K562 (cell line): Measurements from ENCODE around the gene NYAP1. TPM values are rescaled to one million over a fixed set of nuclear protein-coding genes. Genes with fewer than 3 reads are reported as not detected.

Experiments used
- ARID2 ChIP-seq: fragments of 450-650 bp; IDR thresholded peaks from 2 replicates; pipeline ENCODE4 v1.6.1; 2017; ENCODE audit warnings: antibody characterized with exemption, mild to moderate bottlenecking
- BDP1 ChIP-seq: IDR thresholded peaks from 3 replicates; pipeline ENCODE4 v1.6.1; 2011; ENCODE audit not compliant: insufficient read length, insufficient read depth
- E2F6 ChIP-seq, 2 experiments: IDR thresholded peaks; 2 replicates each; pipeline ENCODE4 v1.6.1; 2011; ENCODE audit warnings: borderline replicate concordance in 1 of 2, control low read depth in 1 of 2, low read depth in 1 of 2, low read length in 1 of 2, mild to moderate bottlenecking in 1 of 2, mixed read lengths in 1 of 2, moderate library complexity in 1 of 2; ENCODE audit not compliant: insufficient read depth in 1 of 2, insufficient read length in 1 of 2, poor library complexity in 1 of 2, severe bottlenecking in 1 of 2; ENCODE audit errors: extremely low read depth in 1 of 2
- FOXA3 ChIP-seq, 2 experiments: fragments of 450-650 bp in 1 of 2; sonication (generic) in 1 of 2; formaldehyde crosslinking; IDR thresholded peaks in 1 of 2; conservative IDR thresholded peaks in 1 of 2; 2 replicates each; pipeline versions ENCODE4 v1.4.0 to v1.8.0; 2020 to 2022; ENCODE audit warnings: mild to moderate bottlenecking in 2 of 2, missing genetic modification reagents in 1 of 2
- GATAD2B ChIP-seq: fragments of 450-650 bp; IDR thresholded peaks from 2 replicates; pipeline ENCODE4 v1.6.1; 2017; ENCODE audit warnings: mild to moderate bottlenecking, borderline replicate concordance
- IRF2 ChIP-seq: sonication (generic); formaldehyde crosslinking; IDR thresholded peaks from 2 replicates; pipeline ENCODE4 v1.8.1; 2022; ENCODE audit warnings: mild to moderate bottlenecking, missing genetic modification reagents
- KAT7 ChIP-seq: sonication (generic); formaldehyde crosslinking; IDR thresholded peaks from 2 replicates; pipeline ENCODE4 v1.8.0; 2022; ENCODE audit warnings: missing genetic modification reagents, mild to moderate bottlenecking, borderline replicate concordance
- MIER1 ChIP-seq: fragments of 450-650 bp; IDR thresholded peaks from 2 replicates; pipeline ENCODE4 v1.6.1; 2016; ENCODE audit warnings: antibody characterized with exemption, mild to moderate bottlenecking, low read depth
- MXI1 ChIP-seq: IDR thresholded peaks from 2 replicates; pipeline ENCODE4 v1.6.1; 2011; ENCODE audit warnings: low read depth, mild to moderate bottlenecking, improper control_type of control experiment, low read length
- SRSF9 ChIP-seq: fragments of 200-400 bp; formaldehyde crosslinking; IDR thresholded peaks from 2 replicates; pipeline ENCODE4 v1.6.1; 2017; ENCODE audit warnings: low read depth, low read length, borderline replicate concordance
- TAL1 ChIP-seq: fragments of 450-650 bp; IDR thresholded peaks from 2 replicates; pipeline ENCODE4 v1.6.1; 2016; ENCODE audit warnings: mild to moderate bottlenecking
- TFAM ChIP-seq: fragments of 250-450 bp; sonication (Bioruptor Pico); conservative IDR thresholded peaks from 2 replicates; pipeline ENCODE4 v1.5.0; 2021; ENCODE audit warnings: mild to moderate bottlenecking, moderate library complexity
- TFAP4 ChIP-seq: sonication (generic); formaldehyde crosslinking; IDR thresholded peaks from 2 replicates; pipeline ENCODE4 v1.8.0; 2022; ENCODE audit warnings: missing genetic modification reagents, mild to moderate bottlenecking, moderate library complexity, borderline replicate concordance
- ZNF263 ChIP-seq: sonication (generic); formaldehyde crosslinking; IDR thresholded peaks from 2 replicates; pipeline ENCODE4 v1.8.0; 2022; ENCODE audit warnings: mild to moderate bottlenecking, missing genetic modification reagents, borderline replicate concordance
- ZNF384 ChIP-seq: IDR thresholded peaks from 2 replicates; pipeline ENCODE4 v1.6.1; 2012; ENCODE audit warnings: low read depth, low read length, improper control_type of control experiment
- ZNF644 ChIP-seq: fragments of 200-800 bp; sonication (Bioruptor generic); IDR thresholded peaks from 2 replicates; pipeline ENCODE4 v1.6.1; 2016; ENCODE audit warnings: low read depth, missing genetic modification characterization, missing compliant biosample characterization
- ZNF668 ChIP-seq: fragments of 250-450 bp; sonication (Bioruptor Pico); IDR thresholded peaks from 2 replicates; pipeline ENCODE4 v1.8.0; 2022; ENCODE audit warnings: mild to moderate bottlenecking, inconsistent platforms
- ZNF778 ChIP-seq: fragments of 450-650 bp; formaldehyde crosslinking; IDR thresholded peaks from 2 replicates; pipeline ENCODE4 v1.4.0; 2020; ENCODE audit warnings: mild to moderate bottlenecking, moderate library complexity
- polyA plus RNA-seq, 8 experiments: library from polyadenylated mRNA; depleted of rRNA in 4 of 8; stranded (reverse) in 5 of 8; unstranded in 3 of 8; fragments of >200 nt; fragmentation: Nextera tagmentation in 2 of 8; fragmentation: Illumina TruSeq in 1 of 8; extraction: Ambion mirVana in 2 of 8; extraction: Trizol in 1 of 8; gene quantifications; 2 replicates each; pipeline versions ENCODE4 v1.2.1 to v1.2.3, GENCODE V29; 2011 to 2014; ENCODE audit warnings: inconsistent platforms in 1 of 8, missing spikeins in 1 of 8
- total RNA-seq, 7 experiments: library from RNA; depleted of rRNA in 6 of 7; stranded (reverse); fragments of >200 nt in 6 of 7; fragmentation: Illumina TruSeq in 2 of 7; extraction: Trizol in 2 of 7; gene quantifications; 2 replicates each; pipeline versions ENCODE4 v1.2.1 to v1.2.3, GENCODE V29; 2011 to 2021; ENCODE audit warnings: low replicate concordance in 1 of 7
- TF ChIP-seq, protein P1 (sequence below): IDR thresholded peaks from 2 replicates; pipeline ENCODE4 v1.6.1; 2011; ENCODE audit not compliant: insufficient read length; ENCODE audit errors: extremely low read depth
- TF ChIP-seq, protein P2 (sequence below): IDR thresholded peaks from 3 replicates; pipeline ENCODE4 v1.6.1; 2011; ENCODE audit warnings: borderline replicate concordance, mild to moderate bottlenecking; ENCODE audit not compliant: insufficient read length, insufficient read depth
- TF ChIP-seq, protein P3 (sequence below): sonication (generic); formaldehyde crosslinking; IDR thresholded peaks from 2 replicates; pipeline ENCODE4 v1.4.0; 2020; ENCODE audit warnings: mild to moderate bottlenecking, missing genetic modification reagents

The NYAP1 gene
- total and polyA plus RNA-seq, 9 of the 15 experiments (the other 6 are each of a cell fraction or from before 2014, with no cell fraction given): 0.11 to 0.88 (median 0.22) TPM; not detected in 2

- TF ChIP-seq TFAP4 (CRISPR knock-in tag) (peak; percentile 78), FOXA3 (CRISPR knock-in tag; conservative IDR thresholded peaks at IDR 0.05 in 1 of 2, IDR thresholded peaks at IDR 0.05 in 1 of 2) (peak in 1 of 2 experiments; percentile 55; a peak in 1 of 4 replicates), IRF2 (CRISPR knock-in tag) (no peak), MIER1 (no peak), SRSF9 (no peak), BDP1 (no peak), TAL1 (no peak), KAT7 (CRISPR knock-in tag) (peak; percentile 96), ZNF644 (no peak), ZNF263 (CRISPR knock-in tag) (peak; percentile 64), TFAM (CRISPR knock-in tag) (no peak), MXI1 (no peak), ZNF668 (peak; percentile 39; the same call in 1 of the 2 replicates), ZNF778 (no peak), ZNF384 (no peak), E2F6 (IDR thresholded peaks at IDR 0.05; ENCODE audit: borderline replicate concordance in 1 of 2, extremely low read depth in 1 of 2, insufficient read depth in 1 of 2, insufficient read length in 1 of 2, low read depth in 1 of 2, low read length in 1 of 2, poor library complexity in 1 of 2, severe bottlenecking in 1 of 2) (peak; percentile 68 to 82), ARID2 (0 out of 2 replicates have a peak, but pooled peaks have one; percentile 20), GATAD2B (peak; percentile 92; the same call in 1 of the 2 replicates)
- TF ChIP-seq, protein P1, sequence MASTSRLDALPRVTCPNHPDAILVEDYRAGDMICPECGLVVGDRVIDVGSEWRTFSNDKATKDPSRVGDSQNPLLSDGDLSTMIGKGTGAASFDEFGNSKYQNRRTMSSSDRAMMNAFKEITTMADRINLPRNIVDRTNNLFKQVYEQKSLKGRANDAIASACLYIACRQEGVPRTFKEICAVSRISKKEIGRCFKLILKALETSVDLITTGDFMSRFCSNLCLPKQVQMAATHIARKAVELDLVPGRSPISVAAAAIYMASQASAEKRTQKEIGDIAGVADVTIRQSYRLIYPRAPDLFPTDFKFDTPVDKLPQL: no peak
- TF ChIP-seq, protein P2, sequence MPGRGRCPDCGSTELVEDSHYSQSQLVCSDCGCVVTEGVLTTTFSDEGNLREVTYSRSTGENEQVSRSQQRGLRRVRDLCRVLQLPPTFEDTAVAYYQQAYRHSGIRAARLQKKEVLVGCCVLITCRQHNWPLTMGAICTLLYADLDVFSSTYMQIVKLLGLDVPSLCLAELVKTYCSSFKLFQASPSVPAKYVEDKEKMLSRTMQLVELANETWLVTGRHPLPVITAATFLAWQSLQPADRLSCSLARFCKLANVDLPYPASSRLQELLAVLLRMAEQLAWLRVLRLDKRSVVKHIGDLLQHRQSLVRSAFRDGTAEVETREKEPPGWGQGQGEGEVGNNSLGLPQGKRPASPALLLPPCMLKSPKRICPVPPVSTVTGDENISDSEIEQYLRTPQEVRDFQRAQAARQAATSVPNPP: no peak
- TF ChIP-seq, protein P3, sequence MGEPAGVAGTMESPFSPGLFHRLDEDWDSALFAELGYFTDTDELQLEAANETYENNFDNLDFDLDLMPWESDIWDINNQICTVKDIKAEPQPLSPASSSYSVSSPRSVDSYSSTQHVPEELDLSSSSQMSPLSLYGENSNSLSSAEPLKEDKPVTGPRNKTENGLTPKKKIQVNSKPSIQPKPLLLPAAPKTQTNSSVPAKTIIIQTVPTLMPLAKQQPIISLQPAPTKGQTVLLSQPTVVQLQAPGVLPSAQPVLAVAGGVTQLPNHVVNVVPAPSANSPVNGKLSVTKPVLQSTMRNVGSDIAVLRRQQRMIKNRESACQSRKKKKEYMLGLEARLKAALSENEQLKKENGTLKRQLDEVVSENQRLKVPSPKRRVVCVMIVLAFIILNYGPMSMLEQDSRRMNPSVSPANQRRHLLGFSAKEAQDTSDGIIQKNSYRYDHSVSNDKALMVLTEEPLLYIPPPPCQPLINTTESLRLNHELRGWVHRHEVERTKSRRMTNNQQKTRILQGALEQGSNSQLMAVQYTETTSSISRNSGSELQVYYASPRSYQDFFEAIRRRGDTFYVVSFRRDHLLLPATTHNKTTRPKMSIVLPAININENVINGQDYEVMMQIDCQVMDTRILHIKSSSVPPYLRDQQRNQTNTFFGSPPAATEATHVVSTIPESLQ (CRISPR knock-in tag): no peak
These were observed 48.1 kb upstream of the NYAP1 start (continued) for GRCh38 chr7:100435401-100436304.
